ENCODE data around the gene MTX1.
"Not testable (repeated sequence)": the region's sequence is repeated elsewhere in the genome, so short reads cannot be mapped to it uniquely, and the experiment has no call there.

The MTX1 gene

GRCh38 chr1:155208541-155209311 lies at the start of gene MTX1:
TSS of gene MTX1 (plus strand) at chr1:155208695. CDS start at chr1:155208805, 110 bp downstream.
- FAIRE-seq = no peak

GRCh38 chr1:155158991-155159390 lies 49.5 kb upstream of the MTX1 start:
- no peak for FAIRE-seq

GRCh38 chr1:155160128-155160527 lies 48.4 kb upstream of the MTX1 start:
- no peak for FAIRE-seq

GRCh38 chr1:155162631-155163030 lies 45.9 kb upstream of the MTX1 start:
- not testable (repeated sequence) for FAIRE-seq

GRCh38 chr1:155163785-155164184 lies 44.7 kb upstream of the MTX1 start:
- FAIRE-seq = not testable (repeated sequence)

GRCh38 chr1:155164625-155165024 lies 43.9 kb upstream of the MTX1 start:
- not testable (repeated sequence) for FAIRE-seq

- FAIRE-seq = no peak
Observed at GRCh38 chr1:155166051-155166470, 42.4 kb upstream of the MTX1 start.

- no peak for FAIRE-seq
Observed at GRCh38 chr1:155166471-155167165, 41.9 kb upstream of the MTX1 start.

GRCh38 chr1:155167166-155168104 lies 41.1 kb upstream of the MTX1 start:
- no peak for FAIRE-seq

- FAIRE-seq = not testable (repeated sequence)
Observed at GRCh38 chr1:155168105-155168445, 40.4 kb upstream of the MTX1 start.

- FAIRE-seq = no peak
Observed at GRCh38 chr1:155168456-155169210, 39.9 kb upstream of the MTX1 start.

- FAIRE-seq = no peak
Observed at GRCh38 chr1:155169541-155169940, 39.0 kb upstream of the MTX1 start.

GRCh38 chr1:155170101-155170785 lies 38.3 kb upstream of the MTX1 start:
- FAIRE-seq = no peak

GRCh38 chr1:155170806-155171205 lies 37.7 kb upstream of the MTX1 start:
- FAIRE-seq = no peak

- FAIRE-seq = no peak
Observed at GRCh38 chr1:155171836-155172731, 36.4 kb upstream of the MTX1 start.

- peak; percentile 83 for FAIRE-seq
Observed at GRCh38 chr1:155172732-155173477, 35.6 kb upstream of the MTX1 start, which contains the start of gene KRTCAP2. TSS of gene KRTCAP2 (minus strand) at chr1:155173304. CDS start at chr1:155173224, 80 bp downstream.

GRCh38 chr1:155173478-155174323 lies 34.8 kb upstream of the MTX1 start, which contains the start of gene TRIM46:
TSS of gene TRIM46 (plus strand) at chr1:155173849. CDS start at chr1:155173967, 118 bp downstream.
- no peak for FAIRE-seq
